Suppressor macrophage treated with lipopolysaccharide for 4 hours (primary cell): ENCODE measurements around the gene CBLN2.

Experiments
- DNase-seq: peaks from one replicate; pipeline ENCODE4 v3.0.0-alpha.2; 2020

CBLN2 gene

DNA sequence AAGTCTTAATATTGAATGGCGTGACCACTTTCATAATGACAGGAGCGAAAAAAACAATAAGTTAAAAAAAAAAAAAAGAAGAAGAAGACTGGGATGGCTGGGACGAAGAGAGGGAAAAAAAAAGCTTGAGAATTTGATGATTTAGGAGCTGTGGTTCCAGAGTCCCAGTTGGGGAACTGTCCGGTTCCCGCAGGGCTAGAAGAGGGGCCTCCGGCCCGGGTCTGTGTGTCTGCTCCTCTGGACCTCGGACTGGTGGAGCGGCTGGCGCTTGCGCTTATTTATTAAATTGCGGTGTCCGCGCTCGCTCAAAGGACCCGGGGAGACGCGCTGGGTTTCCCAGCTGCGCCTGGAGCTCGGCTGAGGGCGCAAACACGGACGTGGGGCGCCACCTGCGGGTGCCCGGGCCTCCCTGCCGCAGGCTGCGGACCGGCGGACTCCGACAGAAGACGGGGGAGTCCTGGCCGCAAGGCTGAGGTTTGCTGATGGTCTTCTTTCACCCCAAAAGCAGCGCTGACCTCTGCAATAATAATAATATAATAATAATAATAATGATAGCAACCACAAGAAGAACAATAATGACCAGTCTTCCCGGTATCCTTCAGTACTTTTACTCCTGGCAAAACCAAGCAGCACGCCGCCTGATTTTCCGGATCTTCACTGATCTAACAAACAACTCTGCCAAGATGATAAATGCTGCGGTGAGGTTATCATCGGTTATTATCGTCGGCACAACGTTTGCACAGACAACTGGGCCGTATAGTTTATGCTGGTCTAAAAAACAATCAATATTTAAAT lies at the start of gene CBLN2:
TSS of gene CBLN2 (minus strand) at position 251 of the 795 bp plus-strand sequence. CDS start 2,182 bp downstream, outside the sequence.
- peak; percentile 50 for DNase-seq

- DNase-seq, result no peak
Observed at GRCh38 chr18:72588360-72588759, 44.2 kb upstream of the CBLN2 start.

- no peak for DNase-seq
Observed at GRCh38 chr18:72584787-72585186, 40.6 kb upstream of the CBLN2 start.

- no peak for DNase-seq
Observed at GRCh38 chr18:72581976-72582375, 37.8 kb upstream of the CBLN2 start.

- no peak for DNase-seq
Observed at GRCh38 chr18:72572896-72573295, 28.8 kb upstream of the CBLN2 start.

- no peak for DNase-seq
Observed at GRCh38 chr18:72566290-72566689, 22.1 kb upstream of the CBLN2 start.

GRCh38 chr18:72555968-72556367 lies 11.8 kb upstream of the CBLN2 start:
- peak; percentile 14 for DNase-seq

GRCh38 chr18:72555101-72555500 lies 11.0 kb upstream of the CBLN2 start:
- no peak for DNase-seq

DNA sequence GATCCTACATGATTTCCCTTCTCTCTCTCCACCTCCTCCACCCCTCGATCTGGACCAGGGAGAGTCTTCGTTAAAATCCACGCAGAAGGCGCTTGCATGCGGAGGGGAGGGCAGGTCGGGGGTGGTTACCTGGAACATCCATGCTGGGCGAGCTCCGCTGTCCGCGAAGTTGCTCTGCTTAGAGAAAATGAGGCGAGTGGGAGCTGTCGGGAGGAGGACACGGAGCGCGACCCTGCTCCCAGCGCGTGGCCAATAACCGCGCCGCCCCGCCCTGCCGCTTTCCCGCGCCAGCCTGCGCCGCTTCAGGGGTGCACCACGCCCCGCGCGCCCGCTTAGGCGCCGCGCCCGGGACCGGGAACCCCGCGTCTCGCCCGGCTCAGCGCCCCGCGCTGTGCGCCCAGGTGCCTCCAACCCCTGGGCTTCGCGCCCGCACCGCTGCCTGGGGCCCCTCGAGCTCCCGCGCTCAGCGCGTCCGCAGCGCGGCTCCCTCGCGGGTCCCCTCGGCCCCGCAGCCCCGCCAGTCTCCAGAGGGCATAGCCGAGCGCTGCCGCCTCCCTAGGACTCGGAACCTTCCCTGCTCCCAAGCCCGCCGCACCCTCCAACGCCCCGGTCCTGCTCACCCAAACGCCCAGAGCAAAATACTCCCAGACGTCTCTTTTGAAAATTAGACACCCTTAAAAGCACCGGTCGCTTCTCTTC lies 636 bp downstream of the CBLN2 start:
- no peak for DNase-seq

- no peak for DNase-seq
Observed at GRCh38 chr18:72542984-72543356, 1.2 kb downstream of the CBLN2 start.

GRCh38 chr18:72542342-72542741 lies 1.8 kb downstream of the CBLN2 start:
- DNase-seq, result no peak

GRCh38 chr18:72541871-72542332 lies 2.2 kb downstream of the CBLN2 start:
- DNase-seq, result no peak

GRCh38 chr18:72539901-72540300 lies 4.2 kb downstream of the CBLN2 start:
- no peak for DNase-seq

GRCh38 chr18:72530622-72531021 lies 13.5 kb downstream of the CBLN2 start:
- DNase-seq, result no peak

- no peak for DNase-seq
Observed at GRCh38 chr18:72504866-72505265, 39.3 kb downstream of the CBLN2 start.

DNA sequence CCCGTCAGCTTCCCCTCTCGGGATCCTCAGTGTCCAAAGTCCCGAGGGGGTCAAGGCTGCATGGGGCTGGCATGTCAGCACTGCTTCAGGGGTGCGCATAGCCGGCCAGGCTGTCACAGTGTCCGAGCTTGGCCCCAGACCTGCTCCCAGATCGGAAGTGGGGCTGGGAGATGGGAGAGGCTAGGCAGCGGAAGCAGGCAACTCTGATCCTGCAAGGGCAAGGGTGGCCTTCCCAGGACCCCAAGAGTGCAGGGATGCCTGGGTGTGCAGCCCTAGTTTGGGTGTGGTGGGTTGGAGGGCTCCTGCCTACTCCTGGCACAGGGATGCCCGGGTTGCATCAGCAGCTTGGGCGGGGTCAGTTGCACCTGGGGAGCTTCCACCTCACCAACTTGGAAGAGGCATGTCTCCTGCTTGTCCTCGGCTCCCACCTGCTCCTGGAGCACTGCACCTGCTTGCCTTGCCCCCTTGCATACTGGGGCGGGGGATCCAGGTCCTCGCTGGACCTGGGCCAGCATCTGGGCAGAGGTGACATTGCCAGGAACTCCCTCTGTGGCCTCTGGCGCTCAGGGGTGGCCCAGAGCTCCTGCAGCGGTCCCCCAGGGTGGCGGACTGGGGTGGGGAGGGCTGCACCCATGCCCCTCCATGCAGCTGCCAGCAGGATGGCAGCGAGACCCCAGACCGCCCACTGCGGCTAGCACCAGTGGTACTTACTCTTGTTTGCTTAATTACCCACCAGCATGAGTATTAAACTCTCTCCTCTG lies 41.3 kb downstream of the CBLN2 start:
- DNase-seq, result no peak

DNA sequence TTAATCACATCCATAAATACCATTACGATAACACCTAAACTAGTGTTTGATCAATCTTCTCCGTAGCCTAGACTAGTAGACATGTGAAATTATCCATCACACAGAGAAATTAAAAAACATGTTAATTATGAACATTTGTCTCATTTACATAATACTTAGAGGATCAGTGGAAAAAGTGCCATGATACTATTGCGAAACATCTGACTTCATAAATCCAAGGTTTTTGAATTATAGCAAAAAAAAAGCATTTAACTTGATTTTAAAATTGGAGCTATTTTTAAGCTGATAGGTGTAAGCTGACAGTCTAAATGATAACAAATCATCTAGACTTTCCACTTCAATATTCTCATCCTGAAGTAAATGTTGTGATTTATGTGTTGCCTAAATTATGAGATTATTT lies 51.6 kb downstream of the CBLN2 start:
- no peak for DNase-seq
